K562 (cell line): ENCODE measurements around the gene CD4. TPM values are rescaled to one million over a fixed set of nuclear protein-coding genes. Genes with fewer than 3 reads are reported as not detected.
A peak's percentile ranks its signal among the peaks of the same experiment; 100 is the strongest.

Source experiments
- ATF1 ChIP-seq, 2 experiments: fragments of 450-650 bp in 1 of 2; IDR thresholded peaks; 2 replicates each; pipeline ENCODE4 v1.6.1; 2016; ENCODE audit warnings: missing compliant biosample characterization in 1 of 2, missing genetic modification characterization in 1 of 2
- BCL6 ChIP-seq: fragments of 250-450 bp; sonication (Bioruptor Pico); IDR thresholded peaks from 2 replicates; pipeline ENCODE4 v1.4.0; 2020
- BCOR ChIP-seq: fragments of 450-650 bp; IDR thresholded peaks from 2 replicates; pipeline ENCODE4 v1.6.1; 2016
- CBX8 ChIP-seq: fragments of 200-600 bp; sonication (generic); IDR thresholded peaks from 2 replicates; pipeline ENCODE4 v1.6.1; 2012; ENCODE audit warnings: borderline replicate concordance, mixed run types, low read depth, mild to moderate bottlenecking, moderate library complexity, mixed read lengths, low read length, control low read depth, inconsistent platforms; ENCODE audit not compliant: poor library complexity, severe bottlenecking; ENCODE audit errors: extremely low read depth
- GATAD2B ChIP-seq: fragments of 450-650 bp; IDR thresholded peaks from 2 replicates; pipeline ENCODE4 v1.6.1; 2017; ENCODE audit warnings: mild to moderate bottlenecking, borderline replicate concordance
- HDAC1 ChIP-seq, 2 experiments: fragments of 450-650 bp; IDR thresholded peaks; 2 replicates each; pipeline ENCODE4 v1.6.1; 2016 to 2017; ENCODE audit warnings: inconsistent platforms in 1 of 2, mild to moderate bottlenecking in 1 of 2, moderate library complexity in 1 of 2
- HDAC2 ChIP-seq: fragments of 450-650 bp; IDR thresholded peaks from 2 replicates; pipeline ENCODE4 v1.6.1; 2016; ENCODE audit warnings: mild to moderate bottlenecking
- MTA1 ChIP-seq: fragments of 450-650 bp; IDR thresholded peaks from 2 replicates; pipeline ENCODE4 v1.6.1; 2017; ENCODE audit warnings: borderline replicate concordance
- POLR2G ChIP-seq: fragments of 200-400 bp; formaldehyde crosslinking; IDR thresholded peaks from 2 replicates; pipeline ENCODE4 v1.6.1; 2017; ENCODE audit warnings: low read depth, mild to moderate bottlenecking, antibody characterized with exemption, low read length, moderate library complexity
- POLR2H ChIP-seq: IDR thresholded peaks from 2 replicates; pipeline ENCODE4 v1.6.1; 2016; ENCODE audit warnings: missing genetic modification characterization, low read depth, mild to moderate bottlenecking, control low read depth, missing compliant biosample characterization, moderate library complexity
- TRIM24 ChIP-seq, 2 experiments: fragments of 450-650 bp; IDR thresholded peaks; 2 replicates each; pipeline ENCODE4 v1.6.1; 2016
- ZNF212 ChIP-seq: fragments of 450-650 bp; formaldehyde crosslinking; IDR thresholded peaks from 2 replicates; pipeline ENCODE4 v1.4.0; 2020; ENCODE audit warnings: mild to moderate bottlenecking
- ZNF77 ChIP-seq: fragments of 250-450 bp; sonication (Bioruptor Pico); IDR thresholded peaks from 2 replicates; pipeline ENCODE4 v1.5.0; 2020
- polyA plus RNA-seq, 8 experiments: library from polyadenylated mRNA; depleted of rRNA in 4 of 8; stranded (reverse) in 5 of 8; unstranded in 3 of 8; fragments of >200 nt; fragmentation: Nextera tagmentation in 2 of 8; fragmentation: Illumina TruSeq in 1 of 8; extraction: Ambion mirVana in 2 of 8; extraction: Trizol in 1 of 8; gene quantifications; 2 replicates each; pipeline versions ENCODE4 v1.2.1 to v1.2.3, GENCODE V29; 2011 to 2014; ENCODE audit warnings: inconsistent platforms in 1 of 8, missing spikeins in 1 of 8
- total RNA-seq, 7 experiments: library from RNA; depleted of rRNA in 6 of 7; stranded (reverse); fragments of >200 nt in 6 of 7; fragmentation: Illumina TruSeq in 2 of 7; extraction: Trizol in 2 of 7; gene quantifications; 2 replicates each; pipeline versions ENCODE4 v1.2.1 to v1.2.3, GENCODE V29; 2011 to 2021; ENCODE audit warnings: low replicate concordance in 1 of 7
- TF ChIP-seq, protein P1 (sequence below): fragments of 450-650 bp; IDR thresholded peaks from 2 replicates; pipeline ENCODE4 v1.6.1; 2017; ENCODE audit warnings: antibody characterized with exemption

The CD4 gene
- total and polyA plus RNA-seq, 9 of the 15 experiments (the other 6 are each of a cell fraction or from before 2014, with no cell fraction given): 0.06 to 0.27 (median 0.09) TPM; not detected in 5

DNA sequence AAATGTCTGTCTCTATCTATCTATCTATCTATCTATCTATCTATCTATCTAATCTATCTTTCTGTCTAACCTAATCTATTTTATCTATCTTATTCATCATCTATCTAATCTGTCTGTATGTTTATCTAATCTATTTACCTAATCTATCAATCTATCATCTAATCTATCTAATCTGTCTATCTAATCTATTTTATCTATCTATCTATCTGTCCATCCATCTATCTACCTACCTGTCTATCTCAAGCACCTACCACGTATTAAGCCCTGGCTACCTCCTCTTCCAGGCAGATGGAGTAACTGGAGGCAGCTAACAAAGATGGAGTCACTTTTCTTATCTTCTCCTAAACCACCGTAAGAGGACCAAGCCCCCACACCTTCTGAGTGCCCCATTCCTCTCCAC is 5.8 kb downstream of the CD4 start (continued):
- TF ChIP-seq GATAD2B (peak; percentile 96), POLR2G (no peak), TRIM24 (IDR thresholded peaks at IDR 0.05) (peak; percentile 10 to 54; a peak in 1 of 4 replicates), ZNF212 (no peak), ATF1 (CRISPR knock-in tag; IDR thresholded peaks at IDR 0.05) (no peak), ATF1 (tag; IDR thresholded peaks at IDR 0.05) (no peak), CBX8 (no peak), ZNF77 (no peak), HDAC1 (IDR thresholded peaks at IDR 0.05) (peak in 1 of 2 experiments; percentile 54; a peak in 1 of 4 replicates), MTA1 (peak; percentile 94), BCOR (peak; percentile 78), BCL6 (CRISPR knock-in tag) (no peak), HDAC2 (peak; percentile 49; the same call in 1 of the 2 replicates), POLR2H (tag) (no peak)
- TF ChIP-seq, protein P1, sequence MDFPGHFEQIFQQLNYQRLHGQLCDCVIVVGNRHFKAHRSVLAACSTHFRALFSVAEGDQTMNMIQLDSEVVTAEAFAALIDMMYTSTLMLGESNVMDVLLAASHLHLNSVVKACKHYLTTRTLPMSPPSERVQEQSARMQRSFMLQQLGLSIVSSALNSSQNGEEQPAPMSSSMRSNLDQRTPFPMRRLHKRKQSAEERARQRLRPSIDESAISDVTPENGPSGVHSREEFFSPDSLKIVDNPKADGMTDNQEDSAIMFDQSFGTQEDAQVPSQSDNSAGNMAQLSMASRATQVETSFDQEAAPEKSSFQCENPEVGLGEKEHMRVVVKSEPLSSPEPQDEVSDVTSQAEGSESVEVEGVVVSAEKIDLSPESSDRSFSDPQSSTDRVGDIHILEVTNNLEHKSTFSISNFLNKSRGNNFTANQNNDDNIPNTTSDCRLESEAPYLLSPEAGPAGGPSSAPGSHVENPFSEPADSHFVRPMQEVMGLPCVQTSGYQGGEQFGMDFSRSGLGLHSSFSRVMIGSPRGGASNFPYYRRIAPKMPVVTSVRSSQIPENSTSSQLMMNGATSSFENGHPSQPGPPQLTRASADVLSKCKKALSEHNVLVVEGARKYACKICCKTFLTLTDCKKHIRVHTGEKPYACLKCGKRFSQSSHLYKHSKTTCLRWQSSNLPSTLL: no peak
